ENCODE measurements around the gene ZMYND8. TPM values are rescaled to one million over a fixed set of nuclear protein-coding genes. Genes with fewer than 3 reads are reported as not detected.
A peak's percentile ranks its signal among the peaks of the same experiment; 100 is the strongest.

ZMYND8 gene
- total RNA-seq, 6 experiments from 2014 or later: 27.8 to 38.3 (median 34.8) TPM

DNA sequence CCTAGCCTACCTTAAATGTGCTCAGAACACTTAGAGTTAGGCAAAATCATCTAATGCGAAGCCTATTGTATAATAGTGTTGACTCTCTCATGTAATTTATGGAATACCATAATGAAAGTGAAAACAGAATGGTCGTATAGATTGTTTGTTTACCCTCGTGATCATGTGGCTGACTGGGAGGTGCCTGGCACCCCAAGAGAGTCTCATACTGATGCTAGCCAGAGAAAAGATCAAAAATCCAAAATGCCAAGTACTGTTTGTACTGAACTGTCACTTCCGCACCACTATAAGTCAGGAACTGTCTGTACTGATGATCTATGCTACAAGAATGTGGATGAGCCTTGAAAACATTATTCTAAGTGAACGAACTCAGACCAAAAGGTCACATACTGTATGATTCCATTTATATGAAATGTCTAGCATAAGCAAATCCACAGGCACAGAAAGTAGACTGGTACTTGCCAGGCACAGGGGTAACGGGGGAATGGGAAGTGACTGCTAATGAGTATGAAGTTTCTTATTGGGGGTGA is 22.4 kb downstream of the ZMYND8 start:
- no peaks in the 10 kb centered on the region for H3K27me3 Mint-ChIP-seq (ENCODE audit: insufficient read depth)
- H3K4me1 Mint-ChIP-seq (ENCODE audit: low read depth): peaks cover 72% of the 10 kb centered on the region
- peak overlapping the region; percentile 82 for H3K4me3 Mint-ChIP-seq
- DNase-seq: peak; percentile 97
- H3K9me3 Mint-ChIP-seq: peaks cover 4% of the 10 kb centered on the region; the same call in 1 of the 2 replicates
- peak overlapping the region; percentile 89 for H3K27ac Mint-ChIP-seq
- no peak for TF ChIP-seq CTCF (IDR thresholded peaks at IDR 0.05)
- H3K36me3 Mint-ChIP-seq (ENCODE audit: low read depth): peaks cover 32% of the 10 kb centered on the region

DNA sequence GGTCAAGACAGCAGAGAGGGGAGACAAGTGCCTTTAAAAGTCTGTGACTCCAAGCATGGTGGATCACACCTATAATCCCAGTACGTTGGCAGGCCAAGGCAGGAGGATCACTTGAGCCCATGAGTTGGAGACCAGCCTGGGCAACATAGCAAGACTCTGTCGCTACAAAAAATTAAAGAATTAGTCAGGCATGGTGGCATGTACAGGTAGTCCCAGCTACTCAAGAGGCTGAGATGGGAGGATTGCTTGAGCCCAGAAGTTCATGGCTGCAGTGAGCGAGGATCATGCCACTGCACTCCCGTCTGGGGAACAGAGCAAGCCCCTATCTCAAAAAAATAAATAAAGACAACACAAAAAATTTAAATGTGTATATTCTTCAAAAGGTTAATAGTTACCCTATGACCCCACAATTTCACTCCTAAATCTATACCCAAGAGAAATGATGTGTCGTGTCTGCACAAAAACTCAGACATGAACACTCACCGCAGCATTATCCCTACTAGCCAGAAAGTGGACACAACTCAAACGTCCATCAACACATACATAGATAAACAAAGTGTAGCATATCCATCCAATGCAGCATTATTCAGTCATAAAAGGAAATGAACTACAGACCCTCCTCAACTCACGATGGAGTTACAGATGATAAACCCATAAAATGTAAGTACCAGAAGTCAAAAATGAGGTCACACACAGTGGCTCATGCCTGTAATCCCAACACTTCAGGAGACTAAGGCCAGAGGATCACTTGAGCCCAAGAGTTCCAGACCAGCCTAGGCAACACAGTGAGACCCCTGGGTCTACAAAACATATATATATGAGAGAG is 23.9 kb downstream of the ZMYND8 start:
- TF ChIP-seq CTCF (IDR thresholded peaks at IDR 0.05): no peak
- peak overlapping the region; percentile 89 for H3K27ac Mint-ChIP-seq
- peak overlapping the region; percentile 68 for H3K4me3 Mint-ChIP-seq
- H3K36me3 Mint-ChIP-seq (ENCODE audit: low read depth): peaks cover 37% of the 10 kb centered on the region
- H3K9me3 Mint-ChIP-seq: peaks cover 4% of the 10 kb centered on the region; the same call in 1 of the 2 replicates
- H3K27me3 Mint-ChIP-seq (ENCODE audit: insufficient read depth): no peaks in the 10 kb centered on the region
- no peak for DNase-seq
- H3K4me1 Mint-ChIP-seq (ENCODE audit: low read depth): peaks cover 86% of the 10 kb centered on the region

DNA sequence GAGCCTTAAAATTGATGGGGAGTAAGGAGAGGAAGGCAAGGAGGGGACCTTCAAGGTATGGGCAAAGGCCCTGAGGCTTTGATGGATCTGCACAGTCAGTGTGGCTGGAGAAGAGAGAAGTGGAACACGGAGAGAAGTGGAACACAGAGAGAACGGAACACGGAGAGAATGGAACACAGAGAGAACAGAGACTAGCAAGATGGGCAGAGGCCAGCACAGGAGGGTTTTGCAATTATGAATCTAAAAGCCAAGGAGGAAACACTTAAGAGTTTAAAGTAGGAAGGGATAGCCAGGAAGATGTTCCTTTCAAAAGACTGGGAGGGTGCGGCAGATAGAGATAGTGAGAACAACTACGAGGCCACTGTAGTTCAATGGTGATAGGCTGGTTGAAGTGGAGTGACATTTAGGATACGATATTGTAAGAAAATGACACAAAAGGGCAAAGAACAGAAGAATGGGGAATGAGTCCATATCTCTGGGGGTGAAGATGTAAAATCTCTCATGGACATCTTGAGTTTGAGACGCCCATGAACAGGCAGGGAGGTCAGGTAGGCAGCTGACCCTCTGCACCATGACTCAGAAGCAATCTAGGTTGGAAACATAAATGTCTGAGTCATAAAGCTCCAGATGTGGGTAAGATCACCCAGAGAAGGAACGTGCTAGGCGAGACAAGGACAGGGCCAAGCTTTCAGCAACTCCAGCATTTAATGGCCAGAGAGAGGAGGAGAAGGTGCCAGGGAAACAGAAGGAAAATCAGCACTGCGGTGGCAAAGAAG is 25.4 kb downstream of the ZMYND8 start:
- Mint-ChIP-seq H3K4me3 (peak overlapping the region; percentile 58), H3K27me3 (ENCODE audit: insufficient read depth) (no peaks in the 10 kb centered on the region; the same call in 1 of the 2 replicates), H3K9me3 (peaks cover 4% of the 10 kb centered on the region; the same call in 1 of the 2 replicates), H3K4me1 (ENCODE audit: low read depth) (peaks cover 87% of the 10 kb centered on the region), H3K27ac (peak overlapping the region; percentile 89), H3K36me3 (ENCODE audit: low read depth) (peaks cover 45% of the 10 kb centered on the region)
- no peak for TF ChIP-seq CTCF (IDR thresholded peaks at IDR 0.05)
- DNase-seq: peak; percentile 83

DNA sequence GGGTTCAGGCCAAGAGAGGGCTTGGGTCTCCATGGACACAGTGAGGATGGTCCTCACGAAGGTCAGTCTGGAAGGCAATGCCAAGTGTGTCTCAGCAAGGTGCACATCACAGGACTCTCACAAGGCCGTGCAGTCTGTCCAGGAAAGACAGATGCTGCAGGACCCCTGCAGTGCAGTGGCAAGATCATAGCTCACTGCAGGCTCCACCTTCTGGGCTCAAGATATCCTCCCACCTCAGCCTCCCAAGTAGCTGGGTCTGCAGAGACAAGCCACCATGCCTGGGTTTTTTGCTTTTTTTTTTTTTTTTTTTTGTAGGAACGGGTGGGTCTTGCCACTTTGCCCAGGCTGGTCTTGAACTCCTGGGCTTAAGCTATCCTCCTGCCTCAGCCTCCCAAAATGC is 26.4 kb downstream of the ZMYND8 start:
- no peak overlapping the region for H3K4me3 Mint-ChIP-seq
- H3K27me3 Mint-ChIP-seq (ENCODE audit: insufficient read depth): no peaks in the 10 kb centered on the region; the same call in 1 of the 2 replicates
- no peak for TF ChIP-seq CTCF (IDR thresholded peaks at IDR 0.05)
- peaks cover 4% of the 10 kb centered on the region; the same call in 1 of the 2 replicates for H3K9me3 Mint-ChIP-seq
- 0 out of 2 replicates have a peak overlapping the region, but pooled peaks have one; percentile 89 for H3K27ac Mint-ChIP-seq
- peaks cover 80% of the 10 kb centered on the region for H3K4me1 Mint-ChIP-seq (ENCODE audit: low read depth)
- H3K36me3 Mint-ChIP-seq (ENCODE audit: low read depth): peaks cover 44% of the 10 kb centered on the region
- DNase-seq: no peak

- DNase-seq: no peak
- Mint-ChIP-seq H3K36me3 (ENCODE audit: low read depth) (peaks cover 44% of the 10 kb centered on the region), H3K4me3 (no peak overlapping the region), H3K4me1 (ENCODE audit: low read depth) (peaks cover 77% of the 10 kb centered on the region), H3K27me3 (ENCODE audit: insufficient read depth) (no peaks in the 10 kb centered on the region; the same call in 1 of the 2 replicates), H3K9me3 (peaks cover 4% of the 10 kb centered on the region; the same call in 1 of the 2 replicates), H3K27ac (peak overlapping the region; percentile 54)
- no peak for TF ChIP-seq CTCF (IDR thresholded peaks at IDR 0.05)
Observed at GRCh38 chr20:47328129-47328528, 28.4 kb downstream of the ZMYND8 start.
